Upper lobe of left lung (tissue), 4 donors: ENCODE data around the gene MOB3B.

ENCODE experiments used
- EP300 ChIP-seq, 4 donors: sonication (generic); formaldehyde crosslinking; IDR thresholded peaks; one replicate each; pipeline ENCODE4 v1.5.1; 2017; ENCODE audit warnings: antibody characterized with exemption in 4 of 4, control low read depth in 2 of 4
- POLR2A ChIP-seq, 4 donors: fragments of 450-650 bp; IDR thresholded peaks; one replicate each; pipeline ENCODE4 v1.5.1; 2016 to 2017; ENCODE audit warnings: antibody characterized with exemption in 4 of 4, mild to moderate bottlenecking in 2 of 4
- POLR2AphosphoS5 ChIP-seq, 2 donors: sonication (generic); formaldehyde crosslinking; IDR thresholded peaks; one replicate each; pipeline ENCODE4 v1.5.1; 2017; ENCODE audit warnings: antibody characterized with exemption in 2 of 2
- TF ChIP-seq, protein P1 (sequence below), 6 experiments: fragments of 450-650 bp in 4 of 6; fragments of 200-600 bp in 2 of 6; sonication (generic) in 2 of 6; IDR thresholded peaks; one replicate each; pipeline ENCODE4 v1.5.1; 2016 to 2019; ENCODE audit warnings: antibody characterized with exemption in 6 of 6

DNA sequence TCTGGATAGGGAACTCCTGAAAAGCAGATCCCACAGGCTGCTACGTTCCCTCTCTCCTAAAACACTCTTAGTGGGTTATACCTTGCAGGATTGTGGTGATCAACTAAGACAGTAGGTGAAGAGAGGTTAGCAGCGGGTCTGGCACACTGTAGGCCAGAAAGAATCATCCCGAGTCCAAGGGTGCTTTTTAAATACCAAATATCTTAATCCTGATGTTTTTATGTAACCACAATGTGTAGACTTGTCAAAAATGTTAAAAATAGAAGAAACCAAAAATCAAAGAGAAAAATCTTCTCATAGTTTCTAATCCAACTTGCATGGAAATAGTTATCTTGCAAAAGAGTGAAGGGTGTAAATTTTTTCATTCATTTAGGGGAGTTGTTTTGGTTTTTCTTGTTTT, 57.8 kb downstream of the MOB3B start:
- TF ChIP-seq, protein P1, sequence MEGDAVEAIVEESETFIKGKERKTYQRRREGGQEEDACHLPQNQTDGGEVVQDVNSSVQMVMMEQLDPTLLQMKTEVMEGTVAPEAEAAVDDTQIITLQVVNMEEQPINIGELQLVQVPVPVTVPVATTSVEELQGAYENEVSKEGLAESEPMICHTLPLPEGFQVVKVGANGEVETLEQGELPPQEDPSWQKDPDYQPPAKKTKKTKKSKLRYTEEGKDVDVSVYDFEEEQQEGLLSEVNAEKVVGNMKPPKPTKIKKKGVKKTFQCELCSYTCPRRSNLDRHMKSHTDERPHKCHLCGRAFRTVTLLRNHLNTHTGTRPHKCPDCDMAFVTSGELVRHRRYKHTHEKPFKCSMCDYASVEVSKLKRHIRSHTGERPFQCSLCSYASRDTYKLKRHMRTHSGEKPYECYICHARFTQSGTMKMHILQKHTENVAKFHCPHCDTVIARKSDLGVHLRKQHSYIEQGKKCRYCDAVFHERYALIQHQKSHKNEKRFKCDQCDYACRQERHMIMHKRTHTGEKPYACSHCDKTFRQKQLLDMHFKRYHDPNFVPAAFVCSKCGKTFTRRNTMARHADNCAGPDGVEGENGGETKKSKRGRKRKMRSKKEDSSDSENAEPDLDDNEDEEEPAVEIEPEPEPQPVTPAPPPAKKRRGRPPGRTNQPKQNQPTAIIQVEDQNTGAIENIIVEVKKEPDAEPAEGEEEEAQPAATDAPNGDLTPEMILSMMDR (IDR thresholded peaks at IDR 0.05): no peak
- TF ChIP-seq POLR2AphosphoS5 (IDR thresholded peaks at IDR 0.05) (no peak), POLR2A (IDR thresholded peaks at IDR 0.05) (no peak), EP300 (IDR thresholded peaks at IDR 0.05) (no peak)
